ENCODE data around the gene C4orf50.

The C4orf50 gene

DNA sequence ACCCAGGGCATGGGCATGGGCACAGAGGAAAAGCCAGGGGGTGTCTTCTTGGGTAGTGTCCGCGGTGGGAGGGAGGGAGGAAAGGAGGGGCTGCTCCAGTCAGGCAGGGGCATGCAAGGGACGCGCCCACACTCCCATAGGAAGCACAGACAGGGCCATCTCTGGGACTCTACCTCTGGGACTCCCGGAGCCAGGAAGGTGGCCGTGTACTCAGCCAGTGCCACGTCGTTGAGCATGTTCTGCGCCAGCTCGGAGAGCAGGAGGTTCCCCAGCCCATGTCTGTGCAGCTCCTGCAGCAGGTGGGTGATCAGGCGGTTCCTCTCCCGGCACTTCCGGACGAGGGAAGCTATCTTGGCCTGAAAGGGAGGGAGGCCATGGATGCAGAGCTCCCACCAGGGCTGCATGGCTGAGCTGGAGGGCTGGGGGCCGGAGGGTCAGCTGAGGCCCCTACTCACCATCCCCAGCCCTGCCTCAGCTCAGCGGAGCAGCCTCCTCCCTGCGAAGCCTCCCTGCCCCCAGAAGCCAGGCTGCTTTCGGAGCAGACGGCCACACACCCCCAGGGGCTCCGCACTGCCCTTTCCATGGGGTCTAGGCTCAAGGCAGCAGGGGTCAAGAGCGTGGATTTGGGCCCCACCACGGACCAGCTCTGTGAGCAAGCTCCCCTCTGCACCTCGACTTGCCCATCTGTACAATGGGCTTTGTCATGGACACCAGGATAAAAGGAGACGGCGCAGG lies 44.6 kb downstream of the C4orf50 start:
- peaks cover 0 to 36% of the 10 kb centered on the region in 2 donors for H3K27me3 Mint-ChIP-seq
- H3K9me3 Mint-ChIP-seq = no peaks in the 10 kb centered on the region
- DNase-seq (no peak), ATAC-seq (replicated peaks) (no peak)
- no peaks in the 10 kb centered on the region for H3K4me1 Mint-ChIP-seq (ENCODE audit: low read depth in 2 of 2)
- no peak overlapping the region for H3K4me3 Mint-ChIP-seq
- no peaks in the 10 kb centered on the region for H3K36me3 Mint-ChIP-seq (ENCODE audit: insufficient read depth)
- no peak overlapping the region for H3K27ac Mint-ChIP-seq

DNA sequence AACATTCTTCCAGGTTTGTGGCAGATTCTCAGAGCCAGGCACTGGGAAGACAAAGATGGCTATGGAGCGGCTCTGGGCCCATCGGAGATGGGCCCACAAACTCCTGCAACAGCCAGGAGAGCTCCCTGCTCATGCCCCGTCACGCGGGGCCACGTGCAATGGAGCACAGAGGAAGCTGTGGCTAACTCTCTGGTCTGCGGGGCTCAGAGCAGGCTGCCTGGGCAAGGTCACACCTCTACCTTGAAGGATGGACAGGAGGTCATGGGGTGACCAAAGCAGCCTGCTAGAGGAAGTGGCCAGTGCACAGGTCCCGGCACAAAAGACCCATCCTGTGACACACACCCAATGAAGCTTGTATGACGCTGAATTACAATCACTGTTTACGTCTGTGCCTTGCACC lies 45.2 kb downstream of the C4orf50 start:
- no peak for ATAC-seq (replicated peaks)
- Mint-ChIP-seq H3K9me3 (no peaks in the 10 kb centered on the region), H3K27ac (no peak overlapping the region), H3K4me3 (no peak overlapping the region), H3K27me3 (peaks cover 0 to 36% of the 10 kb centered on the region in 2 donors), H3K36me3 (ENCODE audit: insufficient read depth) (no peaks in the 10 kb centered on the region), H3K4me1 (ENCODE audit: low read depth in 2 of 2) (no peaks in the 10 kb centered on the region)
- DNase-seq = no peak

DNA sequence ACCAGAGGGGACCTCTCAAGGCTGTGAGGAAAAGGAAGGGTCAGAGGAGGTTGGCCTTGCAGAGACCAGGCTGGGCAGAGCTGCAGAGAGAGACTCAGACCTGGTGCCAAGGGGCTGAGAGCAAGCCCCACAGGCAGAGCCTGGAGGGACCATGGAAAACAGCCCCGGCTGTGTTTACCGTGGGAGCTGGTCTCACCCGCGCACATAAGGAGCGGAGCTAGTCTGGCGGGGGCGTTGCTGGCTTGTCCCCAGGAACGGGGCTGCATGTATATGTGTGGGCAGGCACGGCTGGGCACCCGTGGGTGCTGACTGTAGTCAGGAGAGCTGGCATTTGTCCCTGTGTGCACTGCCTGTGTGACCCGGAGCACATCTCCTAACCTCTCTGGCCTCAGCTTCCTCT lies 45.7 kb downstream of the C4orf50 start:
- no peak for ATAC-seq (replicated peaks)
- H3K27me3 Mint-ChIP-seq = peaks cover 0 to 36% of the 10 kb centered on the region in 2 donors
- H3K27ac Mint-ChIP-seq = no peak overlapping the region
- no peak overlapping the region for H3K4me3 Mint-ChIP-seq
- H3K4me1 Mint-ChIP-seq (ENCODE audit: low read depth in 2 of 2) = no peaks in the 10 kb centered on the region
- no peaks in the 10 kb centered on the region for H3K36me3 Mint-ChIP-seq (ENCODE audit: insufficient read depth)
- H3K9me3 Mint-ChIP-seq = no peaks in the 10 kb centered on the region
- no peak for DNase-seq

DNA sequence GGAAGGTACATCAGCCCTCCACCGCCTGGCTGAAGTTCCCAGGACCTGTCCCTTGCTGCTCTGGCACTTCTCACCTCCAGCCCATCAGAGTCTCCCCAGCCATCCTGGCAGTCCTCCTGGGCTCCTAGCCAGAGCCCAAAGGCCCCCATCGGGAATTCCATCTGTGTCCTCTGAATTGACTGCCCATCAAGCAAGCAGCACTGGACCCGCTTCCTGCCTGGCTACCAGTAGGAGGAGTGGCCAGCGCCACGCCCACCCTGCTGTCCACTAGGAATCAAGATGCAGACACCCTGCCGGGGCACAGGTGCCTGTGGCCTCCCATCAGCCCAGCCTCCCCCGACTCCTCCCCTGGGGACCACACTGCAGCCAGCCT lies 47.2 kb downstream of the C4orf50 start:
- H3K27me3 Mint-ChIP-seq = peaks cover 0 to 36% of the 10 kb centered on the region in 2 donors
- no peaks in the 10 kb centered on the region for H3K9me3 Mint-ChIP-seq
- H3K27ac Mint-ChIP-seq = peak overlapping the region in 1 of 2 donors; percentile 10
- H3K4me1 Mint-ChIP-seq (ENCODE audit: low read depth in 2 of 2) = no peaks in the 10 kb centered on the region
- H3K36me3 Mint-ChIP-seq (ENCODE audit: insufficient read depth) = no peaks in the 10 kb centered on the region
- no peak for DNase-seq
- H3K4me3 Mint-ChIP-seq = no peak overlapping the region
- no peak for ATAC-seq (replicated peaks)

DNA sequence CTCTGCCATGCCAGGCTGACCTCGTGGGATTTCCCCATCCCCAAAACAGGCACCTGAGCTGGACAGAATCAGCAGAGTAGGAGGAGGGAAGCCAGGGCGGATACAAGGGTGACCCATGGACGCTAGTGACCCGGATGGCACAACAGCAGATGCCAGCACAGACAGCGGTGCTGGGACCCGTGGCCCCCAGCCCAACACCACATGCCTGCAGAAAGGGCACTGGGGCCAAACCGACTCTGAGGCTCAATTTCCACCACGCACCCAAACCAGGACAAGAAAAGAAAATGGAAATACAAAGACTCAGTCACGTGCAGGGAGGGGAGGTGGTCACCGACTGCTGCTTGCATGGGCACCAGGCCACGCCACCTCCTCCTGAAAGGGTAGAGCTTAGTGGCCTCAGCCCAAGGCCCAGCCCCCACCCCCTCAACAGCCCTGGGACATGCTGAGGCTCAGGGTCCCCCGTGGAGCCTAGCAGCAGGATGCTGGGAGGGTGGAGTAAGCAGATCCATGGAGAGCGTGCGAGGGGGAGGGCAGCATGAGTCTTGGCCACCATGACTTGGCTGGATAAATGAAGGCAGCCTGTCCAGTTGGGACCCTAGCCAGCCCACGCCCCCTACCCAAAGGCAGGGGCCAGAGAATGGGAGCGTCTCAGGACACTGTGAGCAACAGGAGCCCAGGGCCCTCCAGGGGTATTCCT lies 47.7 kb downstream of the C4orf50 start:
- no peaks in the 10 kb centered on the region for H3K9me3 Mint-ChIP-seq
- no peak for ATAC-seq (replicated peaks)
- H3K4me1 Mint-ChIP-seq (ENCODE audit: low read depth in 2 of 2) = no peaks in the 10 kb centered on the region
- no peak for DNase-seq
- no peak overlapping the region for H3K4me3 Mint-ChIP-seq
- no peak overlapping the region for H3K27ac Mint-ChIP-seq
- peaks cover 0 to 36% of the 10 kb centered on the region in 2 donors for H3K27me3 Mint-ChIP-seq
- no peaks in the 10 kb centered on the region for H3K36me3 Mint-ChIP-seq (ENCODE audit: insufficient read depth)

DNA sequence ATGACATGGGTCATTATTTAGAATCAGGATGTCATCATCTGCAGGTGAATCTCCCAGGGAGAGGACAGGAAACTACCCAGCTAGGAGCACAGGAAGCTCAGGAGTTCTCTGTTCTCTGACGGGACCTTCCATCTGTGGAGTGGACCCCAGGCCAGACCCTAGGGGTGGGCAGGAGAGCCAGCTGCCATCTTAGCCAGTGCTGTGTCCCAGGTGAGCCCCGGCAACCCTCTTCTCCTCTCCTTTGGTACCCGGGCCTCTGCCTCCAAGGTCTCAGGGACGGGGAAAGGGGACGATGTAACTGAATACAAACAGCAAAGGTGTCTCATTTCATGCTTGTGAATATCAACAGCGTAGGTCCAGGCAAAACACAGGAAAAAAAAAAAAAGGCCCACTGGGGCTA lies 48.5 kb downstream of the C4orf50 start:
- Mint-ChIP-seq H3K27me3 (peaks cover 0 to 36% of the 10 kb centered on the region in 2 donors), H3K4me3 (no peak overlapping the region), H3K36me3 (ENCODE audit: insufficient read depth) (peaks cover 3% of the 10 kb centered on the region), H3K27ac (no peak overlapping the region), H3K9me3 (no peaks in the 10 kb centered on the region), H3K4me1 (ENCODE audit: low read depth in 2 of 2) (no peaks in the 10 kb centered on the region)
- ATAC-seq (replicated peaks) (no peak), DNase-seq (no peak)

DNA sequence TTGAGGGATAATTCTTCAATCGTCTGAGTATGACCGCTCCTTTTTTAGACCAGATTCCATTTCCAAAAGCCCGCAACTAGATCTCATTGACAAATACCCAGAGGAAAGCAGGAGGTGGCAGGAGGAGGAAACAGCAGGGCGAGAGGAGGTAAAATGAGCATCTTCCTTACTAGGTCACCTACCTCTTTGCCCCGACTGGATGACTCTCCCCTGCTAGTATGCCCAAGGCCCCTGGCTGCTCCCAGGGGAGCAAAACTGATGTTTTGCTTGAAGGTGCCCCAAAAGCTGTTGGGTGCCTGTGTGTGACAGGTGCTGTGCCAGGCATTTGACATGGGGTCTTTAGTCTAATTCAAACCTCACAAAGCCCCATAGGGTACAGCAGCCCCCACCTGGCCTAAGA lies 48.9 kb downstream of the C4orf50 start:
- Mint-ChIP-seq H3K4me1 (ENCODE audit: low read depth in 2 of 2) (no peaks in the 10 kb centered on the region), H3K9me3 (no peaks in the 10 kb centered on the region), H3K36me3 (ENCODE audit: insufficient read depth) (peaks cover 3% of the 10 kb centered on the region), H3K27ac (no peak overlapping the region), H3K27me3 (peaks cover 0 to 36% of the 10 kb centered on the region in 2 donors), H3K4me3 (no peak overlapping the region)
- DNase-seq (no peak), ATAC-seq (replicated peaks) (no peak)

DNA sequence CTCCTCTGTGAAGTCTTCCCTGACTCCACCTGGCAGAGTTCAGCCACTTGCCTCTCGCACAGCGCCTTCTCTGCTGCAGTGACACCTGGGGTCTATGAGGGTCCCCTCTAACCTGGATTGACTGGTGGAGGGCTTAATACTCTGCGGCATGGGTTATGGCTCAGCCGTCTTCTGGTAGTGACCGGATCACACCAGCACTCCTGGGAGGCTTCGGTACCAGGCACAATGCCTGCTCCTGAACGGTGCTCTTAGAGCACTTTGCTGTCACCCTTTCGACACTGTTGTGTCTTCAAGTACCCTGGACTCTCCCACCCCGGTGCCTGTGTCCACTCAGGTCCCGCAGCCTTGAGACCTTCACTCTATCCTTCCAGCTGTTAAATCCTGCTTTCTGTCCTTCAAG lies 50.0 kb downstream of the C4orf50 start:
- H3K27me3 Mint-ChIP-seq = peaks cover 0 to 42% of the 10 kb centered on the region in 2 donors
- H3K9me3 Mint-ChIP-seq = no peaks in the 10 kb centered on the region
- H3K36me3 Mint-ChIP-seq (ENCODE audit: insufficient read depth) = peaks cover 3% of the 10 kb centered on the region
- ATAC-seq (replicated peaks) = no peak
- no peak overlapping the region for H3K4me3 Mint-ChIP-seq
- no peak for DNase-seq
- no peak overlapping the region for H3K27ac Mint-ChIP-seq
- no peaks in the 10 kb centered on the region for H3K4me1 Mint-ChIP-seq (ENCODE audit: low read depth in 2 of 2)

DNA sequence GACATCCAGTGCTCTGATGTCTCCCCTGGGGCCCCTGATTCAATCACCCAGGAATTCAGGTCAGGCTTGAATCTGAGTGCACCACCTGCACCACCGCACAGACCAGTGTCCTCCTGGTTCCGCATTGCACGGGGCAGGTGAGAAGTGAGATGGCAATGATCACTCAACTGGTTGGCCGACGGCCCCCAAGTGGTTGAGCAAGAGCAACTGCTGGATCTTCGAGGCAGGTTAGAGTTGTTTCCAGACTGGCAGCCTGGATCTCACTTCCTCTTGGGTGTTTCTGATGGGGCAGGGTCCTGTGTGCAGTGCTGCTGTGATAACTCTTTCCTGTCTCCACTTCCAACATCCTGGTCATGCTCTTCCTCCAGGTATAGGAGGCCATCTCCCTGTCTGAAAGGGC lies 50.4 kb downstream of the C4orf50 start:
- Mint-ChIP-seq H3K4me1 (ENCODE audit: low read depth in 2 of 2) (no peaks in the 10 kb centered on the region), H3K27ac (no peak overlapping the region), H3K27me3 (peaks cover 0 to 37% of the 10 kb centered on the region in 2 donors), H3K4me3 (no peak overlapping the region), H3K9me3 (no peaks in the 10 kb centered on the region), H3K36me3 (ENCODE audit: insufficient read depth) (peaks cover 3% of the 10 kb centered on the region)
- DNase-seq (no peak), ATAC-seq (replicated peaks) (no peak)

DNA sequence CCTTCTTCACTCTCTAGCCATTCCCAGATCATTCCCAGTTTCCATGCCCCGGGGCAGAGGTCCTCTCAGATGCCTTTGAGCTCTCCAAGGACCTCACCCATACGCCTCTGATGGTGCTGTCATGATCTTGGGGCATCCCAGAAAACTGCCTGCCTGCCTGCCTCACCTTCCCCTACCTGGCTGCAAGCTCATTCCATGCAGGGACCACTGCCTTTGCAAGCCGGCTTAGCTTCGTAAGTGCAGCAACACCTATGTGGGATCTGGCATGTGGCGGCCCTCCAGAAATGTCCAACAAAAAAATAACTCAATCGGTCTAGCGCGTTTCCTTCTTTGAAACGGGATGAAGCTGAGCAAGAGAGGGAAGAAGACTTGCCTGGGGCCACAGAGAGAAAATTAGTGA lies 53.0 kb downstream of the C4orf50 start:
- DNase-seq (no peak), ATAC-seq (replicated peaks) (no peak)
- no peak overlapping the region for H3K4me3 Mint-ChIP-seq
- peaks cover 3% of the 10 kb centered on the region for H3K36me3 Mint-ChIP-seq (ENCODE audit: insufficient read depth)
- peak overlapping the region in 1 of 2 donors; percentile 22 for H3K27ac Mint-ChIP-seq
- H3K4me1 Mint-ChIP-seq (ENCODE audit: low read depth in 2 of 2) = no peaks in the 10 kb centered on the region
- peaks cover 0 to 16% of the 10 kb centered on the region in 2 donors for H3K27me3 Mint-ChIP-seq
- no peaks in the 10 kb centered on the region for H3K9me3 Mint-ChIP-seq

DNA sequence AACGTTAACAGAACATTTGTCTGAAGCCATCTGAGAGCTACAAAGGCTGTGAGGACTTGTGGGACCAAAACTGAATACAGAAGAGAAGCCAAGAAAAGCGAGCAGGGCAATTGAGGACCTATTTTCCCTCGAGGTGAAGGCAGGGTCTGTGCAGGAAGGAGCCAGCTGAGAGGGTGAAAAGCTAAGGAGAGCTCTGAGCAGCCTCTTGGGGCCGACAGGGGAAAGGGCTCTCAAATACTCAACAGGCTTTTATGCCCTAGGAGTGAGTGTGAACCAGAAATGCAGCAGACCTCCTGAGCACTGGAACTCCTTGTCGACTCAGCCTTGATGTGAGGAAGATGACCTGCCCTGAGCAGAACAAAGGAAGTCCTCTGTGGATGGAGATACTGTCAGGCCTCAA lies 54.2 kb downstream of the C4orf50 start:
- ATAC-seq (replicated peaks) = no peak

DNA sequence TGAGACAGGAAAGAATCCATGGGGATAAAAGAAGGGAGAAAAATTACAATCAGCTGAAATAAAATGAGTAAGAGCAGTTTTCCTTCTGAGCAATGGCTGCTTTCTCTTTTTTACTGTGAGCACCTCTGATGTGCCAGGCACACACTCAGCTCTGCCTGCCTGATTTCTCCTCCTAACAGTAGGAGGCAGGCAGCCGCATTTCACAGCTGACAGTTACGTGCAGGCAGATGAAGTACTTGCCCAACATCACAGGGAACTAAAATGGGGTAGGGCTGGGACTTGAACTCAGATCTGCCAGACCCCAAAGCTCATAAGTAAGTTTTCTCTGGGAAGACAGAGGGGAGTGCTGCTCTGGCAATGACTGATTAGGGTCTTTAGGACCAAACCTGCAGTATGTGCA lies 54.6 kb downstream of the C4orf50 start:
- ATAC-seq (replicated peaks) = no peak

More for the DNA sequence above, 54.2 kb downstream of the C4orf50 start:
- peaks cover 3% of the 10 kb centered on the region for H3K36me3 Mint-ChIP-seq (ENCODE audit: insufficient read depth)
- no peak for DNase-seq
- peaks cover 0 to 7% of the 10 kb centered on the region in 2 donors for H3K27me3 Mint-ChIP-seq
- H3K27ac Mint-ChIP-seq = no peak overlapping the region
- H3K9me3 Mint-ChIP-seq = no peaks in the 10 kb centered on the region
- H3K4me1 Mint-ChIP-seq (ENCODE audit: low read depth in 2 of 2) = no peaks in the 10 kb centered on the region
- H3K4me3 Mint-ChIP-seq = no peak overlapping the region

DNA sequence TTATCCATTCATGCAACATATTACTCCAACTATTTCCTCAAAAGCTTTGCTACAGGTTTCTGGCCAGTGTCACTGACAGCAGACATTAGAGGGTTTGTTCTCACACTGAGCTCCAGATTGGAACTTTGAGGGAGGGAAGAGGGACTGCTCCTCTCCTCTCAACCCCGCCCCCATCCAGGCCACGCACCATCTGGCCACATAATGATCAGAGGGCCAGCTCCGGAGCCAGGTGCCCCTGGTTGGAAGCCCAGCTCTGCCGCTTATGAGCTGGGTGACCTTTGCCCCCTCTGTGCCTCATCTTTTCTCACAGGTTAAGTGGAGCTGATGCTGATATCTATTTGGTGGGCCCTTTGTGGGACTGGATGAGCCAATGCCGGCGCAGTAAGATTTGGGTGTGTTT lies 55.8 kb downstream of the C4orf50 start:
- Mint-ChIP-seq H3K9me3 (no peaks in the 10 kb centered on the region), H3K36me3 (ENCODE audit: insufficient read depth) (peaks cover 3% of the 10 kb centered on the region), H3K4me1 (ENCODE audit: low read depth in 2 of 2) (no peaks in the 10 kb centered on the region), H3K4me3 (no peak overlapping the region), H3K27me3 (peaks cover 0 to 7% of the 10 kb centered on the region in 2 donors), H3K27ac (no peak overlapping the region)
- DNase-seq = no peak
- no peak for ATAC-seq (replicated peaks)

More for the DNA sequence above, 54.6 kb downstream of the C4orf50 start:
- Mint-ChIP-seq H3K27me3 (peaks cover 0 to 7% of the 10 kb centered on the region in 2 donors), H3K9me3 (no peaks in the 10 kb centered on the region), H3K4me1 (ENCODE audit: low read depth in 2 of 2) (no peaks in the 10 kb centered on the region), H3K27ac (no peak overlapping the region), H3K4me3 (no peak overlapping the region), H3K36me3 (ENCODE audit: insufficient read depth) (peaks cover 3% of the 10 kb centered on the region)
- no peak for DNase-seq

DNA sequence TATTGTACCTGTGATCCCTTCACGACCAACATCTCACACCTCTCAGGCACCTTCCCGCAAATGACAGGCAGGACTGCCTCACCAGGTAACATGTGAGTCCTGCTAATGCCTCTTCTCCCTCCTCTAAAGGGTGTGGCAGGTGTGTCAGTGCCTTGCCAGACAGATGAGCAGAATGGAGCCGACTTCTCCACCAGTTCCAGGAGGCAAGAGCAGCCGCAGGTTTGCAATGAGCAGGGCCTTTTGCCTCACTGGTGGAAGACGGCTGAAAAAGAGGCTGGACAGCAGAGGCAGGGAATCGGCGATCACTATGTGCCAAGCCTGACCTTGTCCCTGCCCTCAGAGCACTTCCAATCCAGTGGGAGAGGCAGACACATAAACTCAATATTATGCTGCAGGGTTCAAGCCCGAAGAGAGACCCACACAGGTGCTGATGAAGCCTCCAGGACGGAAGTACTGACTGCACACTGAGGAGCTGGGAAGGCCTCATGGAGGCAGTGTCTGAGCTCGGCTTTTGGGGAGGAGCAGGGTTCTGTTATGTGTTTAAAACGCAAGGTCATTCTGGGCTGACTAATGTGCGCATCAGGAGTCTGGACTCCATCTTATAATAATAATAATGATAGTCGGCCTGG lies 57.9 kb downstream of the C4orf50 start:
- no peaks in the 10 kb centered on the region for H3K9me3 Mint-ChIP-seq
- no peaks in the 10 kb centered on the region for H3K4me1 Mint-ChIP-seq (ENCODE audit: low read depth in 2 of 2)
- peaks cover 3% of the 10 kb centered on the region for H3K36me3 Mint-ChIP-seq (ENCODE audit: insufficient read depth)
- DNase-seq (no peak), ATAC-seq (replicated peaks) (no peak)
- no peak overlapping the region for H3K4me3 Mint-ChIP-seq
- peaks cover 0 to 7% of the 10 kb centered on the region in 2 donors for H3K27me3 Mint-ChIP-seq
- no peak overlapping the region for H3K27ac Mint-ChIP-seq
